Activated CD8-positive, alpha-beta T cell treated with anti-CD3 and anti-CD28 coated beads for 36 hours (primary cell): Measurements from ENCODE around the gene RAB34. TPM values are rescaled to one million over a fixed set of nuclear protein-coding genes. Genes with fewer than 3 reads are reported as not detected.

Experiments used
- ATAC-seq: fragments of 200-7000 bp; cut with Tn5 transposase; one replicate; pipeline ENCODE4 v1.10.0; 2021; ENCODE audit warnings: mild to moderate bottlenecking, moderate library complexity
- CTCF ChIA-PET: fragments of 350-600 bp; sonication (Branson Sonifier 250); formaldehyde crosslinking; loops from one replicate; lab custom pipeline; 2021; ENCODE audit warnings: antibody characterized with exemption; lab: Charles Lee
- POLR2A ChIA-PET: fragments of 350-600 bp; sonication (Branson Sonifier 250); formaldehyde crosslinking; loops from one replicate; lab custom pipeline; 2021; ENCODE audit warnings: antibody characterized with exemption; lab: Charles Lee
- DNase-seq: peaks from one replicate; pipeline ENCODE4 v3.0.0-alpha.2; 2020
- H3K27ac Mint-ChIP-seq: one replicate; pipeline ENCODE4 v1.8.0; 2021; ENCODE audit warnings: mild to moderate bottlenecking, mixed read lengths
- H3K27me3 Mint-ChIP-seq: one replicate; pipeline ENCODE4 v1.8.0; 2021; ENCODE audit warnings: mixed read lengths
- H3K36me3 Mint-ChIP-seq: one replicate; pipeline ENCODE4 v1.8.0; 2021; ENCODE audit warnings: low read depth, mixed read lengths
- H3K4me1 Mint-ChIP-seq: one replicate; pipeline ENCODE4 v1.8.0; 2021; ENCODE audit warnings: low read depth, mixed read lengths
- H3K4me3 Mint-ChIP-seq: one replicate; pipeline ENCODE4 v1.8.0; 2021; ENCODE audit warnings: mild to moderate bottlenecking, moderate library complexity, mixed read lengths
- H3K9me3 Mint-ChIP-seq: one replicate; pipeline ENCODE4 v1.8.0; 2021; ENCODE audit warnings: mixed read lengths
- CTCF ChIP-seq: fragments of 200-600 bp; IDR thresholded peaks from one replicate; pipeline ENCODE4 v1.8.0; 2022; ENCODE audit warnings: antibody characterized with exemption, mild to moderate bottlenecking
- intact Hi-C: fragments of 100-400 bp; cut with micrococcal nuclease; formaldehyde crosslinking; loops from one replicate; pipeline ENCODE4 v1.10.0; 2022
- total RNA-seq, 2 experiments: library from RNA; stranded (reverse); gene quantifications; one replicate each; pipeline ENCODE4 v1.2.3, GENCODE V29; 2021

The RAB34 gene
- total RNA-seq, 2 experiments from 2014 or later = 9.8 to 14.4 TPM

- H3K27ac Mint-ChIP-seq = no peak overlapping the region
- no peak overlapping the region for H3K4me3 Mint-ChIP-seq
- peaks cover 26% of the 10 kb centered on the region for H3K4me1 Mint-ChIP-seq
- intact Hi-C loops = no loop called here
- ChIA-PET CTCF (interaction anchor here (0.9 kb wide), 1 partner anchor 54 kb away, joined by 3 read pairs; no protein-coding TSS in a partner anchor), POLR2A (interaction anchor here (1.2 to 7.7 kb wide), 2 partner anchors 11 to 53 kb away, joined by 3 to 65 read pairs; partner anchors contain the start of genes NEK8, SUPT6H and TLCD1)
- no peak for TF ChIP-seq CTCF
- H3K9me3 Mint-ChIP-seq = no peaks in the 10 kb centered on the region
- H3K27me3 Mint-ChIP-seq = peaks cover 14% of the 10 kb centered on the region
- DNase-seq = no peak
- ATAC-seq = no peak
- H3K36me3 Mint-ChIP-seq = peaks cover 5% of the 10 kb centered on the region
These were observed 2.5 kb downstream of the RAB34 start for GRCh38 chr17:28715217-28715616.

- no peak for ATAC-seq
- POLR2A ChIA-PET = interaction anchor here (0.6 to 7.7 kb wide), 3 partner anchors 12 to 859 kb away, joined by 3 to 65 read pairs (median 3); partner anchors contain the start of genes NEK8, SUPT6H and TLCD1
- CTCF ChIA-PET = no interaction called here
- no peaks in the 10 kb centered on the region for H3K9me3 Mint-ChIP-seq
- intact Hi-C loops = no loop called here
- H3K4me3 Mint-ChIP-seq = no peak overlapping the region
- no peaks in the 10 kb centered on the region for H3K36me3 Mint-ChIP-seq
- H3K27me3 Mint-ChIP-seq = peaks cover 14% of the 10 kb centered on the region
- peaks cover 24% of the 10 kb centered on the region for H3K4me1 Mint-ChIP-seq
- DNase-seq = no peak
- H3K27ac Mint-ChIP-seq = no peak overlapping the region
- TF ChIP-seq CTCF = no peak
These were observed 3.4 kb downstream of the RAB34 start for GRCh38 chr17:28714281-28714680.

- H3K4me3 Mint-ChIP-seq = peak overlapping the region; percentile 89
- H3K36me3 Mint-ChIP-seq = peaks cover 2% of the 10 kb centered on the region
- intact Hi-C loops = no loop called here
- peaks cover 13% of the 10 kb centered on the region for H3K4me1 Mint-ChIP-seq
- POLR2A ChIA-PET = interaction anchor here (1.5 to 7.7 kb wide), 5 partner anchors 8 to 67 kb away, joined by 7 to 65 read pairs (median 11); partner anchors contain the start of genes BLTP2, NEK8, RPL23A and SDF2
- H3K27ac Mint-ChIP-seq = peak overlapping the region; percentile 95
- TF ChIP-seq CTCF = no peak
- peaks cover 9% of the 10 kb centered on the region for H3K27me3 Mint-ChIP-seq
- CTCF ChIA-PET = interaction anchor here (0.7 to 3.4 kb wide), 2 partner anchors 9 to 14 kb away, joined by 3 to 20 read pairs; partner anchors contain the start of genes NEK8 and TLCD1
- no peak for DNase-seq
- H3K9me3 Mint-ChIP-seq = no peaks in the 10 kb centered on the region
- ATAC-seq = no peak
These were observed 4.8 kb downstream of the RAB34 start for GRCh38 chr17:28712705-28713415.

GRCh38 chr17:28712032-28712704 lies 5.5 kb downstream of the RAB34 start:
- Mint-ChIP-seq H3K9me3 (no peaks in the 10 kb centered on the region), H3K27ac (peak overlapping the region; percentile 95)

More at GRCh38 chr17:28712032-28712704, 5.5 kb downstream of the RAB34 start:
- Mint-ChIP-seq H3K27me3 (peaks cover 9% of the 10 kb centered on the region), H3K36me3 (peaks cover 7% of the 10 kb centered on the region), H3K4me3 (peak overlapping the region; percentile 89), H3K4me1 (peaks cover 13% of the 10 kb centered on the region)
- CTCF ChIA-PET = interaction anchor here (1.1 to 3.4 kb wide), 4 partner anchors 8 to 65 kb away, joined by 5 to 20 read pairs (median 10); partner anchors contain the start of genes NEK8, RPL23A and TLCD1
- DNase-seq (peak; percentile 86), ATAC-seq (peak; percentile 55)
- TF ChIP-seq CTCF = no peak
- intact Hi-C loops = no loop called here
- POLR2A ChIA-PET = interaction anchor here (0.6 to 7.7 kb wide), 10 partner anchors 9 to 253 kb away, joined by 3 to 65 read pairs (median 5); partner anchors contain the start of genes BLTP2, NEK8, RPL23A and SDF2
